Activated CD4-positive, alpha-beta memory T cell treated with anti-CD3 and anti-CD28 coated beads for 36 hours (primary cell): ENCODE results near the gene TBX2. TPM values are rescaled to one million over a fixed set of nuclear protein-coding genes. Genes with fewer than 3 reads are reported as not detected.

Experiments
- CTCF ChIA-PET: fragments of 350-600 bp; sonication (Branson Sonifier 250); formaldehyde crosslinking; loops from one replicate; lab custom pipeline; 2021; ENCODE audit warnings: antibody characterized with exemption, inconsistent platforms; lab: Charles Lee
- POLR2A ChIA-PET: fragments of 350-600 bp; sonication (Branson Sonifier 250); formaldehyde crosslinking; loops from one replicate; lab custom pipeline; 2021; ENCODE audit warnings: antibody characterized with exemption; lab: Charles Lee
- DNase-seq: peaks from one replicate; pipeline ENCODE4 v3.0.0-alpha.2; 2020
- H3K27ac Mint-ChIP-seq: one replicate; pipeline ENCODE4 v1.8.0; 2021; ENCODE audit warnings: mixed read lengths
- H3K27me3 Mint-ChIP-seq: one replicate; pipeline ENCODE4 v1.8.0; 2021; ENCODE audit warnings: mixed read lengths
- H3K36me3 Mint-ChIP-seq: one replicate; pipeline ENCODE4 v1.8.0; 2021; ENCODE audit warnings: mixed read lengths
- H3K4me1 Mint-ChIP-seq: one replicate; pipeline ENCODE4 v1.8.0; 2021; ENCODE audit warnings: low read depth, mixed read lengths
- H3K4me3 Mint-ChIP-seq: one replicate; pipeline ENCODE4 v1.8.0; 2021; ENCODE audit warnings: mild to moderate bottlenecking, mixed read lengths
- H3K9me3 Mint-ChIP-seq: one replicate; pipeline ENCODE4 v1.8.0; 2021; ENCODE audit warnings: mixed read lengths
- intact Hi-C: fragments of 100-400 bp; cut with micrococcal nuclease; formaldehyde crosslinking; loops from one replicate; pipeline ENCODE4 v1.15.1; 2023
- total RNA-seq, 2 experiments: library from RNA; stranded (reverse); gene quantifications; one replicate each; pipeline ENCODE4 v1.2.3, GENCODE V29; 2021

The TBX2 gene
- total RNA-seq, 2 experiments from 2014 or later = 0.05 TPM; not detected in 1

- POLR2A ChIA-PET = no interaction called here
- intact Hi-C loops = no loop called here
- Mint-ChIP-seq H3K27ac (no peak overlapping the region), H3K4me1 (no peaks in the 10 kb centered on the region), H3K9me3 (no peaks in the 10 kb centered on the region), H3K27me3 (no peaks in the 10 kb centered on the region), H3K36me3 (no peaks in the 10 kb centered on the region), H3K4me3 (no peak overlapping the region)
- CTCF ChIA-PET = no interaction called here
- DNase-seq = no peak
These were observed 37.2 kb upstream of the TBX2 start for GRCh38 chr17:61362396-61362795.

- no peaks in the 10 kb centered on the region for H3K27me3 Mint-ChIP-seq
- no peaks in the 10 kb centered on the region for H3K9me3 Mint-ChIP-seq
- H3K36me3 Mint-ChIP-seq = no peaks in the 10 kb centered on the region
- no peaks in the 10 kb centered on the region for H3K4me1 Mint-ChIP-seq
- H3K27ac Mint-ChIP-seq = no peak overlapping the region
- intact Hi-C loops = no loop called here
- DNase-seq = no peak
- CTCF ChIA-PET = no interaction called here
- H3K4me3 Mint-ChIP-seq = no peak overlapping the region
- POLR2A ChIA-PET = no interaction called here
These were observed 36.6 kb upstream of the TBX2 start for GRCh38 chr17:61362852-61363600.

GRCh38 chr17:61363601-61364462, 35.8 kb upstream of the TBX2 start:
- H3K27ac Mint-ChIP-seq = no peak overlapping the region
- no peak overlapping the region for H3K4me3 Mint-ChIP-seq
- no peaks in the 10 kb centered on the region for H3K36me3 Mint-ChIP-seq
- no peaks in the 10 kb centered on the region for H3K27me3 Mint-ChIP-seq
- POLR2A ChIA-PET = no interaction called here
- intact Hi-C loops = no loop called here
- CTCF ChIA-PET = no interaction called here
- no peaks in the 10 kb centered on the region for H3K4me1 Mint-ChIP-seq
- no peaks in the 10 kb centered on the region for H3K9me3 Mint-ChIP-seq
- DNase-seq = no peak

GRCh38 chr17:61364463-61364846, 35.2 kb upstream of the TBX2 start:
- H3K27me3 Mint-ChIP-seq = no peaks in the 10 kb centered on the region
- intact Hi-C loops = no loop called here
- H3K4me3 Mint-ChIP-seq = no peak overlapping the region
- H3K36me3 Mint-ChIP-seq = no peaks in the 10 kb centered on the region
- DNase-seq = no peak
- H3K27ac Mint-ChIP-seq = no peak overlapping the region
- H3K9me3 Mint-ChIP-seq = no peaks in the 10 kb centered on the region
- CTCF ChIA-PET = no interaction called here
- H3K4me1 Mint-ChIP-seq = no peaks in the 10 kb centered on the region
- POLR2A ChIA-PET = no interaction called here

GRCh38 chr17:61366076-61366714, 33.4 kb upstream of the TBX2 start:
- POLR2A ChIA-PET = no interaction called here
- no peaks in the 10 kb centered on the region for H3K27me3 Mint-ChIP-seq
- H3K36me3 Mint-ChIP-seq = no peaks in the 10 kb centered on the region
- no peaks in the 10 kb centered on the region for H3K4me1 Mint-ChIP-seq
- H3K4me3 Mint-ChIP-seq = no peak overlapping the region
- intact Hi-C loops = no loop called here
- no peaks in the 10 kb centered on the region for H3K9me3 Mint-ChIP-seq
- CTCF ChIA-PET = no interaction called here
- no peak overlapping the region for H3K27ac Mint-ChIP-seq
- no peak for DNase-seq

- CTCF ChIA-PET = interaction anchor here (0.6 kb wide), 1 partner anchor 45 kb away, joined by 3 read pairs; no protein-coding TSS in a partner anchor
- POLR2A ChIA-PET = no interaction called here
These were observed 32.8 kb upstream of the TBX2 start for GRCh38 chr17:61366715-61367413.

GRCh38 chr17:61368049-61368831, 31.4 kb upstream of the TBX2 start:
- no peak overlapping the region for H3K27ac Mint-ChIP-seq
- H3K36me3 Mint-ChIP-seq = no peaks in the 10 kb centered on the region
- intact Hi-C loops = no loop called here
- no peaks in the 10 kb centered on the region for H3K27me3 Mint-ChIP-seq
- no peaks in the 10 kb centered on the region for H3K4me1 Mint-ChIP-seq
- H3K9me3 Mint-ChIP-seq = no peaks in the 10 kb centered on the region
- DNase-seq = no peak
- CTCF ChIA-PET = interaction anchor here (1.0 kb wide), 1 partner anchor 647 kb away, joined by 3 read pairs; no protein-coding TSS in a partner anchor
- POLR2A ChIA-PET = no interaction called here
- H3K4me3 Mint-ChIP-seq = no peak overlapping the region

More at GRCh38 chr17:61366715-61367413, 32.8 kb upstream of the TBX2 start:
- H3K27ac Mint-ChIP-seq = no peak overlapping the region
- no peaks in the 10 kb centered on the region for H3K4me1 Mint-ChIP-seq
- no peaks in the 10 kb centered on the region for H3K27me3 Mint-ChIP-seq
- no peak for DNase-seq
- H3K4me3 Mint-ChIP-seq = no peak overlapping the region
- H3K9me3 Mint-ChIP-seq = no peaks in the 10 kb centered on the region
- intact Hi-C loops = no loop called here
- H3K36me3 Mint-ChIP-seq = no peaks in the 10 kb centered on the region

GRCh38 chr17:61368832-61369450, 30.7 kb upstream of the TBX2 start:
- ChIA-PET POLR2A (no interaction called here), CTCF (no interaction called here)
- no peaks in the 10 kb centered on the region for H3K9me3 Mint-ChIP-seq
- intact Hi-C loops = no loop called here
- H3K27me3 Mint-ChIP-seq = no peaks in the 10 kb centered on the region
- H3K4me3 Mint-ChIP-seq = no peak overlapping the region
- DNase-seq = no peak
- H3K4me1 Mint-ChIP-seq = no peaks in the 10 kb centered on the region
- no peaks in the 10 kb centered on the region for H3K36me3 Mint-ChIP-seq
- no peak overlapping the region for H3K27ac Mint-ChIP-seq

- ChIA-PET CTCF (no interaction called here), POLR2A (no interaction called here)
- intact Hi-C loops = no loop called here
- Mint-ChIP-seq H3K36me3 (no peaks in the 10 kb centered on the region), H3K9me3 (no peaks in the 10 kb centered on the region), H3K4me1 (no peaks in the 10 kb centered on the region), H3K4me3 (no peak overlapping the region), H3K27ac (no peak overlapping the region), H3K27me3 (no peaks in the 10 kb centered on the region)
- no peak for DNase-seq
These were observed 29.9 kb upstream of the TBX2 start for GRCh38 chr17:61369751-61370150.

GRCh38 chr17:61371179-61371578, 28.5 kb upstream of the TBX2 start:
- H3K36me3 Mint-ChIP-seq = no peaks in the 10 kb centered on the region
- H3K27me3 Mint-ChIP-seq = no peaks in the 10 kb centered on the region
- DNase-seq = no peak
- CTCF ChIA-PET = no interaction called here
- intact Hi-C loops = no loop called here
- no peaks in the 10 kb centered on the region for H3K4me1 Mint-ChIP-seq
- H3K27ac Mint-ChIP-seq = no peak overlapping the region
- H3K9me3 Mint-ChIP-seq = no peaks in the 10 kb centered on the region
- POLR2A ChIA-PET = no interaction called here
- no peak overlapping the region for H3K4me3 Mint-ChIP-seq

GRCh38 chr17:61371606-61372005, 28.0 kb upstream of the TBX2 start:
- intact Hi-C loops = no loop called here
- H3K27ac Mint-ChIP-seq = no peak overlapping the region
- no peaks in the 10 kb centered on the region for H3K4me1 Mint-ChIP-seq
- no peaks in the 10 kb centered on the region for H3K36me3 Mint-ChIP-seq
- no peaks in the 10 kb centered on the region for H3K9me3 Mint-ChIP-seq
- POLR2A ChIA-PET = no interaction called here
- CTCF ChIA-PET = no interaction called here
- no peaks in the 10 kb centered on the region for H3K27me3 Mint-ChIP-seq
- H3K4me3 Mint-ChIP-seq = no peak overlapping the region
- no peak for DNase-seq
